Large intestine (tissue), 3 donors: ENCODE data around the gene TPO. TPM values are rescaled to one million over a fixed set of nuclear protein-coding genes. Genes with fewer than 3 reads are reported as not detected.
"Not testable (repeated sequence)": the region's sequence is repeated elsewhere in the genome, so short reads cannot be mapped to it uniquely, and the experiment has no call there.

Source experiments
- DNase-seq, 2 donors: peaks; one replicate each; pipeline versions ENCODE4 v3.0.0 to v3.0.0-alpha.2; 2013
- H3K27ac ChIP-seq: one replicate; pipeline ENCODE4 v1.5.1; 2013; ENCODE audit warnings: low read length
- H3K27me3 ChIP-seq: 2 replicates; pipeline ENCODE4 v1.6.1; 2013; ENCODE audit warnings: low read length; ENCODE audit not compliant: control insufficient read depth, insufficient read depth
- H3K36me3 ChIP-seq: 2 replicates; pipeline ENCODE4 v1.6.1; 2013; ENCODE audit warnings: low read length; ENCODE audit not compliant: control insufficient read depth, insufficient read depth
- H3K4me1 ChIP-seq: one replicate; pipeline ENCODE4 v1.6.1; 2013; ENCODE audit warnings: low read length; ENCODE audit not compliant: control insufficient read depth, insufficient read depth
- H3K4me3 ChIP-seq: one replicate; pipeline ENCODE4 v1.5.1; 2013; ENCODE audit warnings: low read length
- H3K9me3 ChIP-seq: one replicate; pipeline ENCODE4 v1.6.1; 2013; ENCODE audit warnings: mild to moderate bottlenecking, low read depth, low read length, moderate library complexity; ENCODE audit not compliant: control insufficient read depth
- WGBS: methylation state at CpG from one replicate; pipeline ENCODE4 v1.1.5; 2013; ENCODE audit warnings: low lambda C conversion rate; ENCODE audit not compliant: insufficient coverage; 5-methylcytosine and 5-hydroxymethylcytosine counted together
- polyA plus RNA-seq: library from polyadenylated mRNA; unstranded; fragments of 120-200 nt; gene quantifications from one replicate; pipeline ENCODE4 v1.2.1, GENCODE V29; 2013

Gene TPO
- polyA plus RNA-seq, 1 donor: 0.30 TPM

GRCh38 chr2:1563943-1564891 is 151.0 kb downstream of the TPO start:
- no peak overlapping the region for H3K4me3 ChIP-seq
- H3K4me1 ChIP-seq: no peaks in the 10 kb centered on the region
- H3K9me3 ChIP-seq: peaks cover 10% of the 10 kb centered on the region
- H3K27ac ChIP-seq: no peak overlapping the region
- peaks cover 7% of the 10 kb centered on the region for H3K27me3 ChIP-seq
- H3K36me3 ChIP-seq: no peaks in the 10 kb centered on the region
- no peak for DNase-seq
- 100% methylated on average over 1 of the region's 23 CpGs for WGBS

DNA sequence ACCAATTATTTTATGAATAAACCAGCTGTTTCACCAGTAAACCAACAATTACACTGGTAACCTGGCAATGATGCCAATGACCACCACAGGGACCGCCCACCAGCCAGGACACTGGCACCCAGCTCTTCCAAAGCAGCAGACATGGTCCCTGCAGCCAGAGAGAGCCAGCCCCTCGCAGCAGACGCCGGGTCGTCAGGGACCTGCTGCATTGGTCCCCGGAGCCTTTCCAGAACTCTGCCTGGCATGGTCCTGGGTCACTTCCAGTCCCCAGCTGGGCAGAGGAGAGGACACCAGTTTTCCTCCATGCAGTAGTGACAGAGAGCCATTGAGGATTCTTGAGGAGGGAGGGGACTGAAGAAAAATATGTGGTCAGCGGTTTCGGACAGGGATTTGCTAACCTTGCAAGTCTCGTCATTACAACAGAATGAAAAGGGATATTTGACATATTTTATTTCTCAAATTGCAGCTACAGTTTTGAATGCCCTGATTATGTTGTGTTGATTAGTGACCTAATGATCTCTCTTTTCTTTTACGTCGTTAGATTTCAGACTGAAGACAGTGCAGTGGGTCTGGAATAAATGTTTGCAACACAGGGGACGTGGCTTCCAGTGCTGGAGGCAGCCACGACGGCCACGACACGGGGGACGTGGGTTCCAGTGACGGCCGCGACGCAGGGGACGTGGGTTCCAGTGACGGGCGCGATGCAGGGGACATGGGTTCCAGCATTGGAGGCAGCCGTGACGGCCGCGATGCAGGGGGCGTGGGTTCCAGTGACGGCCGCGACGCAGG is 154.5 kb downstream of the TPO start:
- no peaks in the 10 kb centered on the region for H3K27me3 ChIP-seq
- no peak for DNase-seq
- WGBS: 100% methylated on average over 2 of the region's 34 CpGs
- H3K9me3 ChIP-seq: peaks cover 10% of the 10 kb centered on the region
- H3K4me3 ChIP-seq: no peak overlapping the region
- no peak overlapping the region for H3K27ac ChIP-seq
- no peaks in the 10 kb centered on the region for H3K36me3 ChIP-seq
- H3K4me1 ChIP-seq: no peaks in the 10 kb centered on the region

DNA sequence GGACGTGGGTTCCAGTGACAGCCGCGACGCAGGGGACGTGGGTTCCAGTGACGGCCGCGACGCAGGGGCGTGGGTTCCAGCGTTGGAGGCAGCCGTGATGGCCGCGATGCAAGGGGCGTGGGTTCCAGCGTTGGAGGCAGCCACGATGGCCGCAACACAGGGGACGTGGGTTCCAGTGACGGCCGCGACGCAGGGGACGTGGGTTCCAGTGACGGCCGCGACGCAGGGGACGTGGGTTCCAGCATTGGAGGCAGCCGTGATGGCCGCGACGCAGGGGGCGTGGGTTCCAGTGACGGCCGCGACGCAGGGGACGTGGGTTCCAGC is 155.0 kb downstream of the TPO start:
- DNase-seq, H3K4me3 ChIP-seq, H3K36me3 ChIP-seq, H3K27ac ChIP-seq, H3K4me1 ChIP-seq, H3K9me3 ChIP-seq, H3K27me3 ChIP-seq: not testable (repeated sequence)
- WGBS: no CpG with 5 or more reads among the region's 39 CpGs

DNA sequence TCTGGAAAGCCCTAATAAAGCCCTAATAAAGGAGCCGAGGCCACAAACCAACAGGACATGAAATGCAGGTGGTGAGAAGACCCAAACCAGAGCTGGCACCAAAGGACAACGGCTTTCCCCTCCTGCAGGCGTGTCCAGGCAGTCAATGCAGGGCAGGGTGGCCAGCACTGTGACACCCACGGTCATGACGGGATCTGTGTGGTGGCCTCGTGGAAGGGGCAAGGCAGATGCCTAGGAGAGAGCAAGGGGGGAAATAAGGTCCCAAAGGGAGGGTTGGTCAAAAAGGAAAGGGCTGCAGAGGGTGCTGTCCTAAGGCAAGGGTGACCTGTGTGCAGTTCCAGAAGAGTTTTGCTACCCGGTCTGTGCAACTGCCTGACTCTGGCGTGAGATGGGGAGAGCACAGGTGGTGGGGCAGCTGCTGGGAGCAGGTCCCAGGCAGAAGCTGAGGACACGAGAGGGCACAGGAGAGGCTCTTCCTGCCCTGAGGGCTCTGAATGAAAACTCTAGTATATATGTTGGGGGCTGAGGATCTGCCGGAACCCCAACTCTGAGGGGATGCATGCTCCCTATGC is 156.7 kb downstream of the TPO start:
- H3K4me3 ChIP-seq: no peak overlapping the region
- no CpG with 5 or more reads among the region's 10 CpGs for WGBS
- H3K36me3 ChIP-seq: no peaks in the 10 kb centered on the region
- no peaks in the 10 kb centered on the region for H3K4me1 ChIP-seq
- DNase-seq: no peak
- H3K9me3 ChIP-seq: peaks cover 10% of the 10 kb centered on the region
- H3K27ac ChIP-seq: no peak overlapping the region
- peaks cover 5% of the 10 kb centered on the region for H3K27me3 ChIP-seq

DNA sequence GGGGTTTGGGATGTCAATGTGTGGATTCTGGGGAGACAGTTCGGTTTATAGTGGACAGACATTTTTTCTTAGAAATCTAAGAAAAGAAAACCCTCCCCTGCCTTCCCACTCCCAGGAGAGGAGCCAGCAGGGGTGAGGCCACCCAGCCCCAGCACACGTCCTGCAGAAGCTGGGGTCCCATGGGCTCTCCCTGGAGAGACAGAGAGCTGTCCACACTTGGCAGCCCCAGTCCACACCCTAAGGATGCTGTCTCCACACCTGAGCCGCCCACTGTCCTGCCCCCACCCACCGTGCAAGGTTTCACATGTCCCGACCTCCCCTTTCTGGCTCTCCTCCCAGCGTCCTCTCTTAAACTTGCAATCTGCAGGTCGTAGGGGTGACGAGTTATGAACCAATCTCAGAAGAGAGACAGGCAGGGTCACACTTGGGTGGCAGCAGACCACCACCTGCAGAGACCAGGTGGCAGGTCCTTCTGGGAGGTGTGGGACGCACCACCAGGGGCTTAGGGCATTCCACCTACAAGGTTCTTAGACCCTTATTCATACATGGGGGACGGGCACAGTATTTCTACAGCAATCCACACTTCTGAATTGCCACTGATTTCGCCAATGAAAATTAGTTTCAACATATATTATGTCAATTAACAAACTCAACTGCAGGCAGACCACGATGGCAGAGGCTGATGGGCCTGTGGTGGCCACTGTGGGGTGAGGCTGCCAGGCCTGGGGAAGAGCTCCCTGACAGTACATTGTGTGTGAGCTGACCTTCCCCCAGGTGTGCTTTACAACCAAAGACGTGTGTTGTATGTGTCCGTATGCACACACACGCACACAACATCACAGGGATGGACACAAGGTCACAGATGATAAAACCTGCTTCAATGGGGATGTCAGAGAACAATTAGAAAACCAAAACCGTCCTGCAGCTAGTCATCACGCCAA is 158.5 kb downstream of the TPO start:
- no peaks in the 10 kb centered on the region for H3K4me1 ChIP-seq
- H3K36me3 ChIP-seq: no peaks in the 10 kb centered on the region
- no peak for DNase-seq
- H3K4me3 ChIP-seq: no peak overlapping the region
- H3K27me3 ChIP-seq: peaks cover 5% of the 10 kb centered on the region
- H3K27ac ChIP-seq: no peak overlapping the region
- peaks cover 10% of the 10 kb centered on the region for H3K9me3 ChIP-seq
- WGBS: 100% methylated on average over 1 of the region's 17 CpGs

DNA sequence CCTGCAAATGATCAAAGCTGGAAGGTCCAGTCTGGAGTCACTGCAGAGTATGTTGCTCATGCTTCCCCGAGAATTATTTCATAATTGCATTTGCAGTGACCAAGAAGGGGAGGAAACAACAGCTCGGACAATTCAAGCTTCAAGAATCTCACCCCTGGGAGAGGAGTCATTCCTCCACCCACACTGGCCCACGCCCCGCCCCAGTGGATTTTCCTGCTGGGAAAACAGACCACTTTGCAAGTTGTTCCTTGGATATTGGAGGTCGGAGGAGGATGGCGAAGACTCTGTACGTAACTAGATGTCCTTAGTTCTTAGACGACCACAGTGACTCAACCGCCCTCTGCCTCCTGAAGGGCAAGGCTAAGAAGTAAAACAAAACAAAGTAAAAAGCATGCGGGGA is 159.4 kb downstream of the TPO start:
- H3K4me3 ChIP-seq: no peak overlapping the region
- H3K36me3 ChIP-seq: no peaks in the 10 kb centered on the region
- peaks cover 7% of the 10 kb centered on the region for H3K9me3 ChIP-seq
- no peak for DNase-seq
- no peak overlapping the region for H3K27ac ChIP-seq
- no peaks in the 10 kb centered on the region for H3K4me1 ChIP-seq
- H3K27me3 ChIP-seq: peaks cover 5% of the 10 kb centered on the region
- no CpG with 5 or more reads among the region's 10 CpGs for WGBS

DNA sequence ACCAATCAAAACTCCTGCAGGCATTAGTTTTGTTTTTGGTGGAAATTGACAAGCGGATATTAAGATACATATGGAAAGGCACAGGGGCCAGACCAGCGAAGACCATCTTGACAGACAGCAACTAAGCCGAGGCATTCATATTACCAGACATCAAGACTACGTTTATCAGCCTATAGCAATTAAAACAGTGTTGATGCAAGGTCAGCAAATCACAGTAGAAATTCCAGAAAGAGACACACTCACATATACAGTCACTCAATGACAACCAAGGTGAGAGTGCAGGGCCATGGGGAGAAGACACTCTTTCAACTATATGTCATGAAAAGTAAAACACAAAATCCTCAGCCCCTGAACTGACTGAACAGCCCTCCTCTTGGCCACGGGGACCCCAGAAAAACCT is 164.6 kb downstream of the TPO start:
- no peak for DNase-seq
- no peaks in the 10 kb centered on the region for H3K36me3 ChIP-seq
- no peaks in the 10 kb centered on the region for H3K9me3 ChIP-seq
- H3K27me3 ChIP-seq: peaks cover 5% of the 10 kb centered on the region
- H3K4me1 ChIP-seq: no peaks in the 10 kb centered on the region
- whole genome bisulfite sequencing: no CpG with 5 or more reads among the region's 5 CpGs
- no peak overlapping the region for H3K4me3 ChIP-seq
- no peak overlapping the region for H3K27ac ChIP-seq

DNA sequence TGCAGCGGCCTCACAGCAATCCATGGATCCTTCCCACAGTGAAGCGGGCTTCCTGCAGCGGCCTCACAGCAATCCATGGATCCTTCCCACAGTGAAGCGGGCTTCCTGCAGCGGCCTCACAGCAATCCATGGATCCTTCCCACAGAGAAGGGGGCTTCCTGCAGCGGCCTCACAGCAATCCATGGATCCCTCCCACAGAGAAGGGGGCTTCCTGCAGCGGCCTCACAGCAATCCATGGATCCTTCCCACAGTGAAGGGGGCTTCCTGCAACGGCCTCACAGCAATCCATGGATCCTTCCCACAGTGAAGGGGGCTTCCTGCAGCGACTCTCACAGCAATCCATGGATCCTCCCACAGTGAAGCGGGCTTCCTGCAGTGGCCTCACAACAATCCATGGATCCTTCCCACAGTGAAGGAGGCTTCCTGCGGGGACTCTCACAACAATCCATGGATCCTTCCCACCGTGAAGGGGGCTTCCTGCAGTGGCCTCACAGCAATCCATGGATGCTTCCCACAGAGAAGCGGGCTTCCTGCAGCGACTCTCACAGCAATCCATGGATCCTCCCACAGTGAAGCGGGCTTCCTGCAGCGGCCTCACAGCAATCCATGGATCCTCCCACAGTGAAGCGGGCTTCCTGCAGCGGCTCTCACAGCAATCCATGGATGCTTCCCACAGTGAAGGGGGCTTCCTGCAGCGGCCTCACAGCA is 168.1 kb downstream of the TPO start:
- WGBS: no CpG with 5 or more reads among the region's 19 CpGs

GRCh38 chr2:1581965-1582625 is 168.8 kb downstream of the TPO start:
- 91% methylated on average over 4 of the region's 10 CpGs for WGBS
- Histone ChIP-seq H3K36me3 (no peaks in the 10 kb centered on the region), H3K27me3 (no peaks in the 10 kb centered on the region), H3K9me3 (no peaks in the 10 kb centered on the region), H3K4me1 (no peaks in the 10 kb centered on the region), H3K4me3 (no peak overlapping the region), H3K27ac (no peak overlapping the region)
- DNase-seq: no peak

More for the DNA sequence above, 168.1 kb downstream of the TPO start:
- not testable (repeated sequence) for H3K4me3 ChIP-seq, H3K36me3 ChIP-seq, H3K4me1 ChIP-seq, H3K27ac ChIP-seq, H3K27me3 ChIP-seq, H3K9me3 ChIP-seq, DNase-seq
